GM21786 (cell line): ENCODE results near the gene CDH4.
"Not testable (repeated sequence)": the region's sequence is repeated elsewhere in the genome, so short reads cannot be mapped to it uniquely, and the experiment has no call there.

ENCODE experiments used
- ATAC-seq: cut with Tn5 transposase; IDR thresholded peaks from one replicate; pipeline ENCODE4 v1.9.1; 2021; ENCODE audit not compliant: unreplicated experiment

Gene CDH4

DNA sequence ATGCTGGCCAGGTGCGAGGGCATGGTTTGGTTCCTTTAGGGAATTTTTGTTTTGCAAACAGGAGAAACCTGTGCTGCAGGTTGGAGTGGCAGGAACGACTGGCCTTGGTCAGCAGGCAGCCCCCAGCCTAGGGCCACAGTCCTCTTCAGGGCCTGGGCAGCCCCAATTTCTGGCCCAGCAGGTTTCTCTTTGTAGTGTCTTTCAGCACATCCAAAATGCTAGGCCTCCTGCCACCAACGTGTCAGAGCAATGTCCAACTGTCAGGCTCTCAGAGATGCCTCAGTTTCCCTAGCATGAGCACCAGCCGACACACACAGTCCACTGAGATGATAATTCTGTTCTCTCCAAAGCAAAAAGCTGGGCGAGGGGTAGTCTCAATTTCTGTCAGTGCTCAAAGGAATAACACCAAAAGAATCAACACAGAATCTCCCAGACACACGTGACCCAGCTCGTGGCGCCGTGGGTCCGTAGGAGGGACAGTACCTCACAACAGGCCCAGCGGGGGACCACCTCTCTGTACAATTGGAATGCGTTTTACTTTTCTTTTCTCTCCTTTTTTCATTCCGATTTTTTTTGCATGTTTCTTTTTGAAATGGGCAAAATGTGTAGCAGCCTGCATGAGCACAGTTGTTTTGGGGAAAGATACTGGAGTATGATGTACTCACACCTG lies 687.8 kb downstream of the CDH4 start:
- ATAC-seq: no peak

- ATAC-seq: no peak
Observed at GRCh38 chr20:61940491-61940890, 688.4 kb downstream of the CDH4 start.

DNA sequence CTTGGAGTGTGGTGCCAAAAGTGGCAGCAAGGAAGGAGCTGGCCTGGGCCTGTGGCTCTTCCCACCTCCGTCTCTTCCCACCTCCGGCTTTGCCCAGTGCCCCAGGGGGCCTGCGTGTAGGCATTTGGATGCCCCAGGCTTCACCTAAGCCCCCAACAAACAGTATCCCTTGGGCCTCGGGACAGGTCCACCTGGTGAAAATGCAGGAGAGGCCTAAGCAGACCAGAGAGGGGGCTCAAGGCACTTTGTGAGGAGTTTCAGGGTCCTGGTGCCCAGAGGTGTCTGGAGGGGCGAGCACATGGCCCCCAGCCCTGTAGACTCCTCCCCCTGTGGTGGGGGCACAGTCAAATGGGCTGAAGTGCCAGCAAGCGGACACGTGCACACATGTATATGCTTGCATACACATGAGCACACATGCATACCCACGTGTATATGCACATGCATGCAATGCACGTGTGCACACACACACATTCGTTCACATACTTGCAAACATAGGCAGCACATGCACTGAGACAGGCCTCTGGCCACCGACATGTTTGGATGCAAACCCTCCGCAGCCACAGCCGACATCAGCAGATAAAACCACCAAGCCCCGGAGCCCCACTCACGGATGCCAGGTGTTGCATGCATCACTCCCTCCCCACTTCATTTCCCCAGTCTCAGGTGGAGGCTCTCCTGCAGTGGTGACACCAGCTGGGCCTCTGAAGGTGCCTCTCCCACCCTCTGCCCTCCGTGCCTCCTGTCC lies 689.1 kb downstream of the CDH4 start:
- ATAC-seq: no peak

DNA sequence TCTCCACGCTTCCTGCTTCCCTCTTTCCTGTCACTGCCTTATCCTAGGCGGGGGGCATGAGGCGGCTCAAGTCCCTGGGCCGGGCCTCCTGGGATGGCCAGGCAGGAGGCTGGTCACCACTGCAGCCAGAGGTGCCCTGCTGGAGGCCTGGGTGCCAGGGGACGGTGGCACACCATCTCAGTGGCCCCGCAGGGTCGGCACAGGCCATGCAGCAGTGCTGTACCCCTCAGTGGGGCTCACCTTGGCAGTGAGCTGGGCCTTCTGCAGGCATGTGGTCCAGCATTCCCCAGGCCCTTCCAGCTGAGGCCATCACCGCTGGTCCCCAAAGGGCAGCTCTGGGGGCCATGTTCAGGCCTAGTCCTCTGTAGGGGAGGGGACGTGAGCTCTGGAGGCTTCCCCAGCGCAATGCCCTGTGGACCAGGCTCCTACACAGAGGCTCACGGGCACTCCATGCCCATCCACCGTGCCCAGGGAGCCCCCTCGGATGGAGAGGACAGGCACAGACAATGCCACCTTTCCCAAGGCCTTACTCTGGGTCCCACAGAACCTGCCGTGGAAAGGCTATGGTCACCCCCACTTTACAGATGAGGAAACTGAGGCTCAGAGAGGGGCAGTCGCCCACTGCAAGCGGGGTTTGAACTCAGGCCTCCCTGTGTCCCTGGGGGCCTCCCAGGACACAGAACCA lies 689.8 kb downstream of the CDH4 start:
- ATAC-seq: no peak

GRCh38 chr20:61942526-61942925 lies 690.5 kb downstream of the CDH4 start:
- no peak for ATAC-seq

DNA sequence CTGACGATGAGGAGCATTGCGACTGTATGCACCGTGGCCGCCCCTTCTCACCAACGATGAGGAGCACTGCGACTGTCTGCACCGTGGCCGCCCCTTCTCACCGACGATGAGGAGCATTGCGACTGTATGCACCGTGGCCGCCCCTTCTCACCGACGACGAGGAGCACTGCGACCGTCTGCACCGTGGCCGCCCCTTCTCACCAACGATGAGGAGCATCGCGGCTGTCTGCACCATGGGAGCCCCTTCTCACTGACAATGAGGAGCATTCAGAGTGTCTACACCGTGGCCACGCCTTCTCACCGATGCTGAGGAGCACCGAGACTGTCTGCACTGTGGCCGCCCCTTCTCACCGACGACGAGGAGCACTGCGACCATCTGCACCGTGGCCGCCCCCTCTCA lies 692.9 kb downstream of the CDH4 start:
- ATAC-seq: not testable (repeated sequence)

GRCh38 chr20:61945495-61945894 lies 693.4 kb downstream of the CDH4 start:
- not testable (repeated sequence) for ATAC-seq

DNA sequence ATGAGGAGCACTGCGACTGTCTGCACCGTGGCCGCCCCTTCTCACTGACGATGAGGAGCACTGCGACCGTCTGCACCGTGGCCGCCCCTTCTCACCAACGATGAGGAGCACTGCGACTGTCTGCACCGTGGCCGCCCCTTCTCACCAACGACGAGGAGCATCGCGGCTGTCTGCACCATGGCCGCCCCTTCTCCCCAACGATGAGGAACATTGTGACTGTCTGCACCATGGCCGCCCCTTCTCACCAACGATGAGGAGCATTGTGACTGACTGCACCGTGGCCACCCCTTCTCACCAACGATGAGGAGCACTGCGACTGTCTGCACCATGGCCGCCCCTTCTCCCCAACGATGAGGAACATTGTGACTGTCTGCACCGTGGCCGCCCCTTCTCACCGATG lies 696.0 kb downstream of the CDH4 start:
- ATAC-seq: not testable (repeated sequence)

- no peak for ATAC-seq
Observed at GRCh38 chr20:61948586-61949362, 696.7 kb downstream of the CDH4 start.

GRCh38 chr20:61949363-61949713 lies 697.3 kb downstream of the CDH4 start:
- no peak for ATAC-seq

GRCh38 chr20:61949714-61950640 lies 697.9 kb downstream of the CDH4 start:
- ATAC-seq: no peak

DNA sequence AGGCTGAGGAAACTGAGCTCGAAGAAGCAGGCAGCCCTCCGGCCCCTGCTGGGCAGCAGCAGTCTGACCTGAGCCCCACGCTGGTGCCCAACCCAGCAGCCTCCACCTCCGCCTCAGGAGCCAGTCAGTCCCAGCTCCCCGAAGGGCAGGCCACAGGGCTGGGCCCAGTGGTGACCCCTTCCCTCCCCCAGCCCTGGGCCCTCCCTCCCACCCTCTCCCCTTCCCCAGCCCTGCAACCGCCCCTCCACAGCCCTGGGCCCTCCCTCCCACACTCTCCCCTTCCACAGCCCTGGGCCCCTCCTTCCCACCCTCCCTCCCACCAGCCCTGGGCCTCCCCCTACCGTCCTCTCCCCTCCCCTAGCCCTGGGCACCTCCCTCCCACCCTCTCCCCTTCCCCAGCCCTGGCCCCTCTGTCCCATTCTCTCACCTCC lies 698.6 kb downstream of the CDH4 start:
- no peak for ATAC-seq

DNA sequence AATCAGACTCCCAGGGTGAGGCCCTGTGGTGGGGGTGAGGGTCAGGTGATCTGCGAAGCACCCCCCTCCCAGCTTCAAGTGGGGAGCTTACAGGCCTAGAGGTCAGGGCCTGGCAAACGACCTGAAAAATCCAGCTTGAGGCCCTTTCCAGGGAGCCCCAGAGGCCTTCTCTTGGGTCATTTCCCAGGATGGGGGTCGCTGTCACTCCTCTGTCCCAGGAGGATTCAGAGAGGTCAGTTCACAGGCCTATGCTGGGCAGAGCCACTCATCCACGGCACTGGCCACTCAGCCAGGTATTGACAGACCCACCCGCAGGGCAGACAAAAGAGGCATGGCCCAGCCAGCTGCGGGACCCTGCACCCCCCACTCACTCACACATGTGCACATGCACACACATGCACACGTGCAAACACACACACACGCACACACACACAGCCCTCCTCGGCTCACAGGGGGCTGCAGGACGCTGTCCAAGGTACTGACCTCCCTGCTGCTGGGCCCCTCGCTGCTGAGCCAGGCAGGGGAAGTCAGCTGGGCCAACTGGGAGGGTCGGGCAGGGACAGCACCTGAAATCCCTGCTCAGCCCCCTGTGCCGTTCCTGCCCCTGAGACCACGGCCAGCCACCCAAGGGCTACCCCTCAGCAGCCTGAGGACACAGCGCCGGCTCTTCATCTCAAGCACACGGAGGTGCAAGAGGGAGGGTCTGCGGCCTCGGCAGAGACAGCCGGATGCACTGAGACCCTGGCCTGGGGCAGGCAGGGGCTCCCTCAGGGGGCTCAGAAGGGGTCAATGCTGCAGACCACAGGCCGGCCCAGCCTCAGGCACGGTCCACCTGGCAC lies 699.9 kb downstream of the CDH4 start:
- ATAC-seq: no peak

- no peak for ATAC-seq
Observed at GRCh38 chr20:61953037-61954021, 701.3 kb downstream of the CDH4 start.

DNA sequence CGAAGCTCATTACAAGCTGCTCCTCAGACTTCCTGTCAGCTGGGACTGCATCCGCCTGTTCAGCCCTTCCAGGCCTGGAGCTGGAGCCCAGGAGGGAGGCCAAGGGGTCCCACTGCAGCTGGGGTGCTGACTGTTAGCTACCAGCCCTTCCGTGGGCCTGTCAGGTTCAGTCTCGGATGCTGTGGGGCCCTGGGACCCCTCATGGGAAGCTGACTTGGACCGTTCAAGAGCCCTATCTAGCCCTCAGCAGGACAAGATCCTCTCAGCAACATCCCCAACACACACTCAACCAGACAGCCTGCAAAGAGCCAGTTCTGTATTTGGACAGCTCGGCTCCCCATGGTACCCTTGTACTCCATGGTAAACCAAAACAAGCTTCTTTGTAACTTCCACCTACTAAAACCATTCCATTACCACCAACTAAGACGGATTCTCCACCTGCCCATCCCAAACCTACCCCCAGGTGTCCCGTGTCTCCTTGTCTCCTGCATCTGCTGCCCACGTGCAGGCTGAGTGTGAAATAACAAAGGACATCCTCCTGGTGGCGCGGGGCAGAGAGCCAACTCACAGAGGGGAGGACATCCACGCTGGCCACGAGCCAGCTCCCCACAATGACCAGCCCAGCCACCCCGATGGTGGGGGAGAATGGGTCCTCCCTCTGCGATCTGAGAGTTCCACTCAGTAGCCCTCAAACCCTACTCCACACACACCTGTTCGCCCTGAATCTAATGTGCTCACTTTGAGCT lies 702.4 kb downstream of the CDH4 start:
- no peak for ATAC-seq

DNA sequence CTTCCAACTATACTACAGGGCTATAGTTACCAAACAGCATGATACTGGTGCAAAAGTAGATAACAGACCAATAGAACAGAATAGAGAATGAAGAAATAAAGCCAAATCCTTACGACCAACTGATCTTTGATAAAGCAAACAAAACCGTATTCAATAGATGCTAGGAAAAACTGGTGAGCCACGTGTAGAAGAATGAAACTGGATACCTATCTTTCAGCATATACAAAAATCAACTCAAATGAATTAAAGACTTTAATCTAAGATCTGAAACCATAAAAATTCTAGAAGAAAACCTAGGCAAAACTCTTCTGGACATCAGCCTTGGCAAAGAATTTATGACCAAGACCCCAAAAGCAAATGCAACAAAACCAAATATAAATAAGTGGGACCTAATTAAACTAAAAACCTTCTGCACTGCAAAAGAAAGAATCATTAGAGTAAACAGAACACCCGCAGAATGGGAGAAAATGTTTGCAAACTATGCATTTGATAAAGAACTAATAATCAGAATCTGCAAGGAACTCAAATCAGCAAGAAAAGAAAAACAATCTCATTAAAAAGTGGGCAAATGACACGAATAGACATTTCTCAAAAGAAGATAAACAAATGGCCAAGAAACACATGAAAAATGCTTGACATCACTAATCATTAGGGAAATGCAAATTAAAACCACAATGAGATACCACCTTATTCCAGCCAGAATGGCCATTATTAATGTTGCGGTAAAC lies 703.8 kb downstream of the CDH4 start:
- no peak for ATAC-seq
